Hindlimb muscle (tissue), 1 donor: ENCODE data around the gene ZNF8. TPM values are rescaled to one million over a fixed set of nuclear protein-coding genes. Genes with fewer than 3 reads are reported as not detected.
"Not testable (repeated sequence)": the region's sequence is repeated elsewhere in the genome, so short reads cannot be mapped to it uniquely, and the experiment has no call there.

Experiments
- DNase-seq: peaks from one replicate; pipeline ENCODE4 v3.0.0-alpha.2; 2013
- polyA plus RNA-seq: library from polyadenylated mRNA; unstranded; fragments of 120-200 nt; gene quantifications from one replicate; pipeline ENCODE4 v1.2.1, GENCODE V29; 2013; ENCODE audit not compliant: insufficient read length

Gene ZNF8
- polyA plus RNA-seq, 1 donor: 5.7 TPM

DNA sequence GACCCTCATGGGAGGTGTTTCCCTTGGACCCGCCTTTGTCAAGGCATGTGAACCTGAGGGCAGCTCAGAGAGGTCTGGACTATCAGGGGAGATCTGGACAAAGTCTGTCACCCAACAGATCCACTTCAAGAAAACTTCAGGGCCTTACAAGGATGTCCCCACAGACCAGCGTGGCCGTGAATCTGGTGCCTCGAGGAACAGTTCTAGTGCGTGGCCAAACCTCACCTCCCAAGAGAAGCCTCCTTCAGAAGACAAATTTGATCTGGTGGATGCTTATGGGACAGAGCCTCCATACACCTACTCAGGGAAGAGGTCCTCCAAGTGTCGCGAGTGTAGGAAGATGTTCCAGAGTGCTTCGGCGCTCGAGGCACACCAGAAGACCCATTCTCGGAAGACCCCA, 59.6 kb downstream of the ZNF8 start:
- no peak for DNase-seq

DNA sequence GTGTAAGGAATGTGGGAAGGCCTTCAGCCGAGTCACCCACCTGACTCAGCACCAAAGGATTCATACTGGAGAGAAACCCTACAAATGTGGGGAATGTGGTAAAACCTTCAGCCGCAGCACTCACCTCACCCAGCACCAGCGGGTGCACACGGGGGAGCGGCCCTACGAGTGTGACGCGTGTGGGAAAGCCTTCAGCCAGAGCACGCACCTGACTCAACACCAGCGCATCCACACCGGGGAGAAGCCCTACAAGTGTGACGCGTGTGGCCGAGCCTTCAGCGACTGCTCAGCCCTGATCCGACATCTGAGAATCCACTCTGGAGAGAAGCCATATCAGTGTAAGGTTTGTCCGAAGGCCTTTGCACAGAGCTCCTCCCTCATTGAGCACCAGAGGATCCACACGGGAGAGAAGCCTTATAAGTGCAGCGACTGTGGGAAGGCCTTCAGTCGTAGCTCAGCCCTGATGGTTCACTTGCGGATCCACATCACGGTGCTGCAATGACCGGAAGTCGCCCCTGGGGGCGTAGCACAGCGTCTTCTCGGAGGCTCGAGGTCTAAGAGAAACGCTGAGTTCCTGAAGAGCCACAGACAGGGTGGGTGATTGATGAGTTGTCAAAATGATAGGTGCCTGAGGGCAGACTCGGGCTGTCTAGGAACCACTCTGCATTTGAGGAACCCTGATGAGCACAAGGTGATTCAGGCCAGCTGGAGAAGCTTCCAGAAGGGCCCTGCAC, 60.2 kb downstream of the ZNF8 start:
- DNase-seq: no peak

DNA sequence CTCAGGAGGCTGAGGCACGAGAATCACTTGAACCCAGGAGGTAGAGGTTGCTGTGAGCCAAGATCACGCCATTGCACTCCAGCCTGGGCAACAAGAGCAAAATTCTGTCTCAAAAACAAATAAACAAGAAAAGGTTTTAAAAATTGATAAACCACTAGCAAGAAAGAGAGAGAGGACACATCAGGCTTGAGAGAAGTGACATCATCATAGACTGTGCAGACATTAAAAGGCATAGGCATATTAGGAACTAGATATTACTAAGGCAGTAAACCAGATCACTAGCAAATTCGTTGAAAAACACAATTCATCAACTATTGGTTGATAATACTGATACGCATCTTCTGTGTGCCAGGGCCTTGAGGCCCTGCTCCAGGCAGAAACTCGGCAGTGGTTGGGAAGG, 66.8 kb downstream of the ZNF8 start:
- DNase-seq: no peak

DNA sequence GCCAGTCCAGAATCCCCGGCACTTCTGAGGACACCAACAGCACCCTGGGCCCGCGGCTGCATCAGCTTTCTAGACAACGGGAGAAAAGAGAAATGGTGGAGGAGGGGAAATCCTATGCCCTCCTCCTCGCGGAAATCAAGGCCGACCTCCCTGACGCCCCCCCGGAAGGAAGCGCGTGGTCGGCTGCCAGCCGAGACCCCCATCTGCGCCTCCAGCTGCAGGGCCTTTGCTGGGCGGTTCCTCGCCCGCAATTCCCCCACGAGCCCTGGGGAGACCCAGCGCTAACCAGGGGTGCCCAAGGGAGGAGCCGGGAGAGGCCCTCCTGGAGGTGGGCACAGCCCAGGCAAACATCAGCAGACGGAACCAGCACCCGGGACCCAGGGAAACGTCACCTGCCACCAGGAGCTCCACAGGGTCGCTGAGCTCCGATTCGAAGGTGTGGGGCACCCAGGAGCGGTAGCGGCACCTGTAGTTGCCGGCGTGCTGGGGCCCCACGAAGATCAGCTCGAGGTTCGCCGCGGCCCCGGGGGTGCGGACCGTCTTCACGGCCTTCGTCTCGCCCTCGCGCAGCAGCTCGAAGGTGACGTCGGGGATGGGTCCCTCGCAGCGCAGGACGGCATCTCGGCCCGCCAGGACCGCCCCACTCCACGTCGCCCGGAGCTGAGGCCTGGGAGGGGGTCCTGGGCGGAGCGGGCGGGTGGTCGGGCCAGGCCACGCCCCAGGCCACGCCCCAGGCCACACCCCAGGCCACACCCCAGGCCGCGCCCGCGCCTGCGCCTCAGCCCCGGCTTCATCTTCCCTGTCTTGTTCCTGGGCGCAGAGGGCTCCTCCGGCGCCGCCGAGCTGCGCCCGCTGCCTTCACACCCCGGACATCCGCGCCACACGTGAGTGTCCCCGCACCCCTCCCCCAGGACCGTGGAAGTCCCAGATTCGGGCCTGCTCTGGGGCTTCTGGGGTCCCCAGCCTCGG, 68.5 kb downstream of the ZNF8 start:
- peak; percentile 18 for DNase-seq

DNA sequence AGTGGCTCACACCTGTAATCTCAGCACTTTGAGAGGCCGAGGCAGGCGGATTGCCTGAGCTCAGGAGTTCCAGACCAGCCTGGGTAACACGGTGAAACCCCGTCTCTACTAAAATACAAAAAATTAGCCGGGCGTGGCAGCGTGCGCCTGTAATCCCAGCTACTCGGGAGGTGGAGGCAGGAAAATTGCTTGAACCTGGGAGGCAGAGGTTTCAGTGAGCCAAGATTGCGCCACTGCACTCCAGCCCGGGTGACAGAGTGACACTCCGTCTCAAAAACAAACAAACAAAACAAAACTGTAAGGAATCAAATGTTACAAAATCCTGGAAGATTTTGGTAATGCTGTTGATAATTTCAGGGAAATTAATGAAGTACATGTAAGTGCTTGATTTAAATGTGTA, 69.3 kb downstream of the ZNF8 start:
- not testable (repeated sequence) for DNase-seq

DNA sequence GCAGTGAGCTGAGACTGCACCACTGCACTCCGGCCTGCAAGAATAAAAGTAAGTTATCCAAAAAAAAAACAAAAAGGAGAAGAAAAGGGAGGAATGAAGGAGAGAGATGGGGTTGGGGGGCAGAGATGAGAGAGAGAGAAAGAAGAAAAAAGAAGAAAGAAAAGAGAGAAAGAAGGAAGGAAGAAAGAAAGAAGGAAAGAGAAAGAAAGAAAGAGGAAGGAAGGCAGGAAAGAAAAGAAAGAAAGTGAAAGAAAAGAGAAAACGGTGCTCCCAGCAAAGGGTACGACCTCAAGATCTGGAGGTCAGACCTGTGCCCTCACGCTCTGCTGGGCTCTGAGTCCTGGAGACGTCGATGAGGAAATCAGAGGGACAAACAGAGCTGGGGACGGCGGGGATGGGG, 70.8 kb downstream of the ZNF8 start:
- DNase-seq: no peak

DNA sequence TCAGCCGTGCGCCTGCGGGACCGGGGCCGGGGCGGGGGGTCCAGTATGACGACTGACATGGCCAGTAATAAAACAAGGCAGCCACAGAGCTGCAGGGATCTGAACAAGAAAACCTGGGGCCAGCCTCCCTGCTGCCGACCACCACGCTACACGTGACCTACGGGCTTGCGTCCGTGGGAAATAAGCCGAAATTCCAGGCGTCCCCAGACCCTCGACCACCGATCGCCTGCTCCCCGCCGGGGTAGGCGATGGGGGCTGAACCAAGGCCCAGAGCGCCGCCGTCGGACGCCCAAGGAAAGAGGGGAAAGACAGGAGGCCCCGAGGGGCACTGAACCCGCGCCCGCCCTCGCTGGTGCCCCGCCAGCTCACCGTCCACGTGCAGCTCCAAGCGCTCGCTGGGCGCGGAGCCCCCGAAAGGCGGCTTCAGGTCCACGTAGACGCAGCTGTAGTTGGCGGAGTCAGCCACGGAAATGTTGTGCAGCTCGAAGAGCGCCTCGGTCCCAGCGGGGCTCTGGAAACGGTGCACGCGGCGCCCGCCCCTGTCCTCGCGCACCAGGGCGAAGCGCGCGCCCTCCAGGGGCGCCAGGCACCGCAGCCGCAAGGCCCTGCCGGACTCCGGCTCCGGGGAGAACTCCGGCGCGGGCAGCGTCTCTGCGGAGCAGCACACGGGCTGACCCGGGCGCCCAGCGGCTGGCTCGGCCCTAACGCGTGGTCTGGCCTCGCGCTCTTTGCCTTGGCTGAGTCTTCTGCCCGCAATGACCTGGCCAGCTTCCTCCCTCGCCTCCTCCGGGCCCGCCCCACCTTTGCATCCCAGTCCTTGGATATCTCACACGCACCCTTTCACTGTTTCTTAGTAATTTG, 71.5 kb downstream of the ZNF8 start:
- DNase-seq: no peak

DNA sequence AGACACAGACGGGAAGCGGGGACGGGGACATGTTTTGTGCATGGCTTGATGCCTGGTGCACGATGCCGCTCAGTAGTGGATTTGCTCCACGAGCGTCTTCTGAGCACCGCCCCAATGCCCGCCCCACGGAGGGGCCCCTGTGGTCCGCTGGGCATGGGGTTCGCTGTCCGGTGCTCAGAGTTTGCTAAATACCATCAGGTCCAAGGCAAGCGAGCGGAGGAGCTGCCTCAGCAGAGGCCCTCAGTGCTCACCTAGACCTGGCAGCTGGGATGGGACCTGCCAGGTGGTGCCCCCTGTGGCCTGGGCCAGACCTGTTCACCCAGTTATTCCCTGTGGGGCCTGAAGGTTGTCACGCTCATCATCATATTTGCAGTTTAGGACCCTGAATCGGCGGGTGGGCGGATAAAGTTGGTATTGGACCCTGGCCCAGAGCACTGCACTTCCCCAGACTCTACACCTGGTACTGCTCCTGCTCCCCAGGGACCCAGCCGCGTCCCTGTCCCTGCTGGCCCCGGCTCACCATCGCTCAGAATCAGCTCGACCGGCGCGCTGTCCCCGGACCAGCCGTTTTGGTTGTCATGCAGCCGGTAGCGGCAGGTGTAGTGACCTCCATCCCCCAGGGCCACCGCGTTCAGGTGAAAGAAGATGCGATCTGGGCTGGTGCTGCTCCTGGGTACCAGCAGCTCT, 72.3 kb downstream of the ZNF8 start:
- no peak for DNase-seq

DNA sequence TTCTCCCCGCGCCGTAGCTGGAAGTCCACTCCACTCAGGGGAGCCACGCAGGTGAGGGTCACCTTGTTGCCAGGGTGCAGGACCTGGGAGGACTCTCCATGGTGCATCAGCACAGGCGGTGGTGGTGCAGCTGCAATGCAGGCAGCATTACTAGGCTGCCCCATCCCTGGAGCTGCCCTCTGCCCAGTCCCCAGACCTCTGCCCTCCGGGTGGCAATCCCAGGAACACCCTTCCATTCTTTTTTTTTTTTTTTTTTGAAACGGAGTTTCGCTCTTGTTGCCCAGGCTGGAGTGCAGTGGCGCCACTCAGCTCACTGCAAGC, 72.8 kb downstream of the ZNF8 start:
- DNase-seq: no peak

DNA sequence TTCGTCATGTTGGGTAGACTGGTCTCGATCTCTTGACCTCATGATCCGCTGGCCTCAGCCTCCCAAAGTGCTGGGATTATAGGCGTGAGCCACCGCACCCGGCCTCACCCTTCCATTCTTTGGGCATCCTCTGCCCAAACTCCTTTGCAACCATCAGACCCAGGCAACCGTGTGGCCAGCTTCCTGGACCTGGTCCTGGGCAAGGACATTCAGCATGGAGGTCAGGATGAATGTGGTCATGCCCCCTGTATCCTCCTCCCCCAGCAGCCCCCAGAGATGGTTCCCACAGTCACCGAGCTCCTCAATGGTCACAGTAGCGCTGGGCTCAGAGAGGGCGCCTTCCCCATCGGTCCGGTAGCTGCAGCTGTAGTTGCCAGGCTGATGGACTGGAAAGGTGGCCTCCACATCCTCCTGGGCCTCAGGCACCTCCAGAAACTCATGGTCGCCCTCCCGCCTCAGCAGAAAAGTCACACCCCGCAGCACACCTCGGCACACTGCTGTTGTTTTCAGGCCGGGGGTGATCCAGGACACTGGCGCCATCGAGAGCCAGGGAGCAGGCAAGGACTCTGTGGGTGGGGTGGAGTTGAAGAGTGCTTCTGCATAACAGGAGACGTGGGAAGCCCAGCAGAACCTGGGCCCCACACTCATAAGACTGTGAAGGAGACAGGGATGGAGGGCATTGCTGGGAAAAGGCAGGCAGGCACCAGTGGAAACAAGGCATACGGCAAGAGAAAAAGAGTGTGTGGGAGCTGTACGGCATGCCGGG, 73.4 kb downstream of the ZNF8 start:
- no peak for DNase-seq

Other genes with a start within 250 kb of the ZNF8 start
- 1.6 TPM for gene ZSCAN1, start 244.9 kb upstream of the ZNF8 start, polyA plus RNA-seq
- 13.8 TPM for gene ZNF135, start 219.7 kb upstream of the ZNF8 start, polyA plus RNA-seq
- gene ZSCAN18, start 180.7 kb upstream of the ZNF8 start, polyA plus RNA-seq: 64.4 TPM
- gene ZNF329, start 128.2 kb upstream of the ZNF8 start, polyA plus RNA-seq: 12.1 TPM
- 11.5 TPM for gene ZNF274, start 95.9 kb upstream of the ZNF8 start, polyA plus RNA-seq
- gene ZNF544, start 50.0 kb upstream of the ZNF8 start, polyA plus RNA-seq: 17.6 TPM
- gene ERVK3-1, start 26.4 kb downstream of the ZNF8 start, polyA plus RNA-seq: 33.0 TPM
- gene ZSCAN22, start 48.0 kb downstream of the ZNF8 start, polyA plus RNA-seq: 3.2 TPM
- 2.6 TPM for gene A1BG, start 74.5 kb downstream of the ZNF8 start, polyA plus RNA-seq
- 2.4 TPM for gene ZNF497, start 83.8 kb downstream of the ZNF8 start, polyA plus RNA-seq
- gene ZNF837, start 102.1 kb downstream of the ZNF8 start, polyA plus RNA-seq: 1.6 TPM
- gene RPS5, start 108.3 kb downstream of the ZNF8 start, polyA plus RNA-seq: 1,753 TPM
- gene RNF225, start 116.7 kb downstream of the ZNF8 start, polyA plus RNA-seq: not detected
- gene ZNF584, start 129.7 kb downstream of the ZNF8 start, polyA plus RNA-seq: 5.4 TPM
- 6.1 TPM for gene ZNF132, start 161.2 kb downstream of the ZNF8 start, polyA plus RNA-seq
- 4.0 TPM for gene ZNF324B, start 172.7 kb downstream of the ZNF8 start, polyA plus RNA-seq
- gene ZNF324, start 188.1 kb downstream of the ZNF8 start, polyA plus RNA-seq: 6.3 TPM
- gene ZNF446, start 197.4 kb downstream of the ZNF8 start, polyA plus RNA-seq: 8.7 TPM
- gene SLC27A5, start 233.0 kb downstream of the ZNF8 start, polyA plus RNA-seq: 6.1 TPM
- gene ZBTB45, start 240.9 kb downstream of the ZNF8 start, polyA plus RNA-seq: 11.6 TPM